Motor neuron (in vitro differentiated cells): ENCODE measurements around the gene NOM1. TPM values are rescaled to one million over a fixed set of nuclear protein-coding genes. Genes with fewer than 3 reads are reported as not detected.
"Not testable (repeated sequence)": the region's sequence is repeated elsewhere in the genome, so short reads cannot be mapped to it uniquely, and the experiment has no call there.

Source experiments
- ATAC-seq, 8 experiments: fragments of 200-7000 bp; cut with Tn5 transposase; replicated peaks in 6 of 8; 2 replicates each; pipeline ENCODE4 v1.8.0; 2021; ENCODE audit warnings: mild to moderate bottlenecking in 8 of 8, moderate library complexity in 8 of 8
- H3K27ac ChIP-seq, 2 donors: fragments of 250-450 bp; sonication (Bioruptor Pico); 2 replicates each; pipeline ENCODE4 v1.9.0; 2021; ENCODE audit warnings: antibody characterized with exemption in 2 of 2, mild to moderate bottlenecking in 2 of 2, moderate library complexity in 1 of 2
- H3K4me1 ChIP-seq, 2 donors: fragments of 250-450 bp; sonication (Bioruptor Pico); replicated peaks in 1 of 2; 2 replicates each; pipeline ENCODE4 v1.6.1; 2021; ENCODE audit warnings: antibody characterized with exemption in 2 of 2, mild to moderate bottlenecking in 2 of 2, moderate library complexity in 1 of 2
- H3K4me3 ChIP-seq, 5 donors: fragments of 250-450 bp; sonication (Bioruptor Pico); 2 replicates each; pipeline ENCODE4 v1.9.0; 2021; ENCODE audit warnings: antibody characterized with exemption in 5 of 5, mild to moderate bottlenecking in 5 of 5, moderate library complexity in 4 of 5
- WGBS, 10 experiments: fragments of 450-650 bp; shearing (Covaris generic); methylation state at CpG; one replicate each; pipeline ENCODE4 v1.0.0; 2022; 5-methylcytosine and 5-hydroxymethylcytosine counted together
- in situ Hi-C, 9 experiments: fragments of 400-800 bp; cut with MboI; loops; one replicate each; pipeline ENCODE4 v1.15.0; 2021; ENCODE audit warnings: low sequenced_read_pairs in 9 of 9, low pct_unique_long_range_greater_than_20kb in 2 of 9; ENCODE audit not compliant: unreplicated experiment in 9 of 9
- total RNA-seq, 8 experiments: library from RNA; unstranded; fragments of 300-600 nt; gene quantifications; 2 replicates each; pipeline versions ENCODE4 v1.2.3 to v1.2.4, GENCODE V29; 2022

The NOM1 gene
- total RNA-seq = 10 to 100 TPM in 3 of 8 experiments, 1 to 10 TPM in 5; 7.2 to 44.4 (median 9.5) TPM

GRCh38 chr7:156949541-156950380, at the start of gene NOM1:
TSS of gene NOM1 (plus strand) at chr7:156949712. CDS start at chr7:156949738, 26 bp downstream.
- peaks cover 5 to 16% of the 10 kb centered on the region in 2 donors for H3K4me1 ChIP-seq
- WGBS, 10 experiments = 0 to 2% (median 1%) methylated on average over 5 to 35 of the region's 115 CpGs; no CpG with 5 or more reads in 2 of the 10 experiments
- in situ Hi-C loops = loop anchor here in 4 of 9 experiments (25.0 kb wide), 2 partner anchors 188 to 313 kb away; partner anchors contain the start of gene UBE3C (in 1 of the 4)
- peak; percentile 67 to 95 (median 93) for ATAC-seq
- H3K4me3 ChIP-seq = peak within 1 kb of the TSS; percentile 82 to 96 (median 85)
- H3K27ac ChIP-seq = peak within 1 kb of the TSS; percentile 62 to 88

- in situ Hi-C loops, H3K4me3 ChIP-seq, H3K4me1 ChIP-seq, H3K27ac ChIP-seq, ATAC-seq: not testable (repeated sequence)
- 67 to 100% (median 89%) methylated on average over 1 to 6 of the region's 9 CpGs; no CpG with 5 or more reads in 3 of the 10 experiments for WGBS, 10 experiments
These were observed 49.4 kb upstream of the NOM1 start for GRCh38 chr7:156900093-156900492.

- in situ Hi-C loops = no loop called here
- 45 to 93% (median 71%) methylated on average over 1 to 9 of the region's 10 CpGs; no CpG with 5 or more reads in 1 of the 10 experiments for WGBS, 10 experiments
- Histone ChIP-seq H3K27ac (no peak overlapping the region), H3K4me1 (no peaks in the 10 kb centered on the region), H3K4me3 (no peak overlapping the region)
- no peak for ATAC-seq
These were observed 46.1 kb upstream of the NOM1 start for GRCh38 chr7:156903232-156903909.

GRCh38 chr7:156906200-156906649, 43.3 kb upstream of the NOM1 start:
- Histone ChIP-seq H3K4me1 (no peaks in the 10 kb centered on the region), H3K27ac (no peak overlapping the region), H3K4me3 (no peak overlapping the region)
- WGBS, 10 experiments = 0 to 100% (median 21%) methylated on average over 1 to 4 of the region's 4 CpGs; no CpG with 5 or more reads in 4 of the 10 experiments
- ATAC-seq = peak in 3 of 8 experiments; percentile 51 to 77 (median 63)
- in situ Hi-C loops = no loop called here

GRCh38 chr7:156907656-156908055, 41.9 kb upstream of the NOM1 start:
- in situ Hi-C loops = no loop called here
- ATAC-seq = peak in 1 of 8 experiments; percentile 42
- Histone ChIP-seq H3K4me1 (no peaks in the 10 kb centered on the region), H3K27ac (no peak overlapping the region), H3K4me3 (no peak overlapping the region)
- 0 to 100% (median 63%) methylated on average over 1 to 4 of the region's 4 CpGs for WGBS, 10 experiments

GRCh38 chr7:156909574-156910252, 39.8 kb upstream of the NOM1 start:
- H3K4me3 ChIP-seq, H3K4me1 ChIP-seq, H3K27ac ChIP-seq, ATAC-seq, in situ Hi-C loops: not testable (repeated sequence)
- WGBS, 10 experiments = no CpG with 5 or more reads among the region's 3 CpGs

GRCh38 chr7:156918635-156919034, 30.9 kb upstream of the NOM1 start:
- Histone ChIP-seq H3K4me3 (no peak overlapping the region), H3K4me1 (no peaks in the 10 kb centered on the region), H3K27ac (no peak overlapping the region)
- ATAC-seq = peak in 1 of 8 experiments; percentile 20
- in situ Hi-C loops = no loop called here
- WGBS, 10 experiments = 0 to 83% (median 23%) methylated on average over 1 of the region's 1 CpG; no CpG with 5 or more reads in 2 of the 10 experiments

GRCh38 chr7:156919132-156919713, 30.3 kb upstream of the NOM1 start:
- in situ Hi-C loops = no loop called here
- no peak for ATAC-seq
- 20 to 100% (median 75%) methylated on average over 1 to 5 of the region's 19 CpGs; no CpG with 5 or more reads in 1 of the 10 experiments for WGBS, 10 experiments
- Histone ChIP-seq H3K27ac (no peak overlapping the region), H3K4me1 (no peaks in the 10 kb centered on the region), H3K4me3 (no peak overlapping the region)

GRCh38 chr7:156920076-156920475, 29.4 kb upstream of the NOM1 start:
- H3K4me3 ChIP-seq = no peak overlapping the region
- no peak overlapping the region for H3K27ac ChIP-seq
- no peak for ATAC-seq
- H3K4me1 ChIP-seq = no peaks in the 10 kb centered on the region
- WGBS, 10 experiments = 0 to 100% (median 66%) methylated on average over 1 to 4 of the region's 5 CpGs; no CpG with 5 or more reads in 6 of the 10 experiments
- in situ Hi-C loops = no loop called here

GRCh38 chr7:156920487-156921373, 28.8 kb upstream of the NOM1 start:
- H3K27ac ChIP-seq, H3K4me3 ChIP-seq, in situ Hi-C loops, ATAC-seq, H3K4me1 ChIP-seq: not testable (repeated sequence)
- 43 to 95% (median 87%) methylated on average over 1 to 14 of the region's 24 CpGs; no CpG with 5 or more reads in 1 of the 10 experiments for WGBS, 10 experiments

- H3K27ac ChIP-seq, in situ Hi-C loops, H3K4me3 ChIP-seq, ATAC-seq, H3K4me1 ChIP-seq: not testable (repeated sequence)
- 50 to 89% (median 76%) methylated on average over 1 to 5 of the region's 6 CpGs; no CpG with 5 or more reads in 1 of the 10 experiments for WGBS, 10 experiments
These were observed 27.2 kb upstream of the NOM1 start for GRCh38 chr7:156922304-156922703.
